Omental fat pad (tissue), 4 donors: ENCODE results near the gene MORC1. TPM values are rescaled to one million over a fixed set of nuclear protein-coding genes. Genes with fewer than 3 reads are reported as not detected.

Source experiments
- ATAC-seq: fragments of 150-250 bp; one replicate; pipeline ENCODE4 v1.9.1; 2016; ENCODE audit warnings: mild to moderate bottlenecking, moderate library complexity; ENCODE audit not compliant: low FRiP score
- DNase-seq: peaks from one replicate; pipeline ENCODE4 v3.0.0-alpha.2; 2019; ENCODE audit warnings: low spot score
- CTCF ChIP-seq, 3 donors: fragments of 450-650 bp; IDR thresholded peaks; one replicate each; pipeline ENCODE4 v1.5.1; 2016 to 2017; ENCODE audit warnings: antibody characterized with exemption in 3 of 3, mild to moderate bottlenecking in 3 of 3, moderate library complexity in 2 of 3
- small RNA-seq: library from RNA; depleted of rRNA; stranded (forward); fragments of <200 nt; gene quantifications from one replicate; pipeline ENCODE3, GENCODE V24; 2016
- total RNA-seq, 4 donors: library from RNA; depleted of rRNA; stranded (reverse); fragments of >200 nt; gene quantifications; one replicate each; pipeline ENCODE4 v1.1.0, GENCODE V29; 2016

The MORC1 gene
- total RNA-seq, 4 donors from 2014 or later, result 0.09 TPM; not detected in 3

- DNase-seq (no peak), ATAC-seq (no peak)
- TF ChIP-seq CTCF (IDR thresholded peaks at IDR 0.05), result no peak
Observed at GRCh38 chr3:108918866-108919265, 199.1 kb downstream of the MORC1 start.

- DNase-seq, result no peak
Observed at GRCh38 chr3:108914774-108915641, 202.9 kb downstream of the MORC1 start.

GRCh38 chr3:108909799-108910198 is 208.1 kb downstream of the MORC1 start:
- DNase-seq, result no peak
- ATAC-seq, result no peak
- no peak for TF ChIP-seq CTCF (IDR thresholded peaks at IDR 0.05)

More at GRCh38 chr3:108914774-108915641, 202.9 kb downstream of the MORC1 start:
- ATAC-seq, result no peak
- TF ChIP-seq CTCF (IDR thresholded peaks at IDR 0.05), result no peak

Small RNA genes within 50 kb of the gene (small RNA-seq; reads per million reads assigned to genes)
- gene RF00012, result not detected

Other genes starting within 250 kb of the MORC1 start
- gene GUCA1C, start 164.3 kb downstream of the MORC1 start, total RNA-seq, result not detected
- gene C3orf85, start 18.6 kb upstream of the MORC1 start, total RNA-seq, result not detected
- gene DPPA2, start 198.4 kb upstream of the MORC1 start, total RNA-seq, result not detected
- under 1 TPM in 1 of 4 donors, not detected in 3; 0.36 TPM for gene DPPA4, start 219.4 kb upstream of the MORC1 start, total RNA-seq